ENCODE results near the gene EEIG1. TPM values are rescaled to one million over a fixed set of nuclear protein-coding genes. Genes with fewer than 3 reads are reported as not detected.
A peak's percentile ranks its signal among the peaks of the same experiment; 100 is the strongest.

EEIG1 gene
- total and polyA plus RNA-seq, 9 of the 15 experiments (the other 6 are each of a cell fraction or from before 2014, with no cell fraction given) = 0.17 to 16.7 (median 3.6) TPM

DNA sequence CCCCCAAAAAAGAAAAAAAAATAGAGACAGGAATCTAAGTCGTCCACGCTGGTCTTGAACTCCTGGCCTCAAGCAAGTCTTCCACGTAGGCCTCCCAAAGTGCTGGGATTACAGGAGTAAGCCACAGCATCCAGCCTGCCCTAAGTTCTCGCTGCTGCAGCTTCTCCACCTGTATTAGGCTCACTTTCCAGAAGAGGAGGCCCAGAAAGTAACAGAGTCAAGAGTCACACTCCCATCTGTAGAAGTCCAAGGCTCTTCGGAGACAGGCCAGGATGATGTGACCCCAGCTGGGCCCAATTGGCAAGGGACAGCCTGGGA lies 1.8 kb downstream of the EEIG1 start:
- H3K4me1 ChIP-seq (replicated peaks in 1 of 2; ENCODE audit: control insufficient read depth in 2 of 2, insufficient read depth in 2 of 2, low read length in 2 of 2) = peaks cover 44 to 72% of the 10 kb centered on the region in 2 experiments
- BruUV-seq (replicated peaks) = no TSS peak
- no peaks in the 10 kb centered on the region for H3K9me1 ChIP-seq (ENCODE audit: control insufficient read depth, insufficient read depth, low read length)
- ChIA-PET CTCF (ENCODE audit: low intra/inter-chr PET ratio) (no interaction called here), POLR2A (interaction anchor here (0.7 to 2.6 kb wide), 6 partner anchors 9 to 147 kb away, joined by 3 to 11 read pairs (median 3); no protein-coding TSS in a partner anchor)
- peaks cover 6% of the 10 kb centered on the region; the same call in 1 of the 3 replicates for H3K36me3 ChIP-seq (ENCODE audit: control insufficient read depth, insufficient read depth, low read length)
- no peaks in the 10 kb centered on the region for H3K9me3 ChIP-seq (replicated peaks; ENCODE audit: control insufficient read depth, insufficient read depth, low read depth, low read length)
- DNase-seq (ENCODE audit: extremely low read depth in 1 of 4, low spot score in 3 of 4) = no peak
- no peak for FAIRE-seq
- H3K4me2 ChIP-seq (ENCODE audit: insufficient read depth, low read length) = peak overlapping the region; percentile 74
- no peak overlapping the region for H2AFZ ChIP-seq (ENCODE audit: low read depth, low read length)
- peak overlapping the region; percentile 73 for H3K4me3 ChIP-seq
- TF ChIP-seq HIVEP1 (CRISPR knock-in tag; IDR thresholded peaks at IDR 0.05) (no peak), ZC3H4 (CRISPR knock-in tag; IDR thresholded peaks at IDR 0.05; ENCODE audit: borderline replicate concordance) (0 out of 2 replicates have a peak, but pooled peaks have one; percentile 50)
- H4K20me1 ChIP-seq (replicated peaks; ENCODE audit: control insufficient read depth, insufficient read depth, low read length) = peaks cover 53% of the 10 kb centered on the region
- no peak overlapping the region for H3K27ac ChIP-seq (ENCODE audit: extremely low read depth, low read depth, low read length)
- peaks cover 63% of the 10 kb centered on the region for H3K79me2 ChIP-seq (ENCODE audit: control insufficient read depth, insufficient read depth, low read length)
- H3K27me3 ChIP-seq (ENCODE audit: control insufficient read depth in 2 of 2, insufficient read depth in 2 of 2, low read length in 2 of 2) = no peaks in the 10 kb centered on the region
- WGBS (ENCODE audit: insufficient coverage, low coverage, missing lambda C conversion rate) = 43% methylated on average over 5 of the region's 5 CpGs
- H3K9ac ChIP-seq (ENCODE audit: insufficient read depth in 1 of 2, low read depth in 2 of 2, low read length in 2 of 2) = peak overlapping the region; percentile 53 to 90; a peak in 3 of 4 replicates
- in situ Hi-C loops (cut with MboI) (no loop called here), intact Hi-C loops (cut with micrococcal nuclease) (no loop called here)
- no peak for ATAC-seq

DNA sequence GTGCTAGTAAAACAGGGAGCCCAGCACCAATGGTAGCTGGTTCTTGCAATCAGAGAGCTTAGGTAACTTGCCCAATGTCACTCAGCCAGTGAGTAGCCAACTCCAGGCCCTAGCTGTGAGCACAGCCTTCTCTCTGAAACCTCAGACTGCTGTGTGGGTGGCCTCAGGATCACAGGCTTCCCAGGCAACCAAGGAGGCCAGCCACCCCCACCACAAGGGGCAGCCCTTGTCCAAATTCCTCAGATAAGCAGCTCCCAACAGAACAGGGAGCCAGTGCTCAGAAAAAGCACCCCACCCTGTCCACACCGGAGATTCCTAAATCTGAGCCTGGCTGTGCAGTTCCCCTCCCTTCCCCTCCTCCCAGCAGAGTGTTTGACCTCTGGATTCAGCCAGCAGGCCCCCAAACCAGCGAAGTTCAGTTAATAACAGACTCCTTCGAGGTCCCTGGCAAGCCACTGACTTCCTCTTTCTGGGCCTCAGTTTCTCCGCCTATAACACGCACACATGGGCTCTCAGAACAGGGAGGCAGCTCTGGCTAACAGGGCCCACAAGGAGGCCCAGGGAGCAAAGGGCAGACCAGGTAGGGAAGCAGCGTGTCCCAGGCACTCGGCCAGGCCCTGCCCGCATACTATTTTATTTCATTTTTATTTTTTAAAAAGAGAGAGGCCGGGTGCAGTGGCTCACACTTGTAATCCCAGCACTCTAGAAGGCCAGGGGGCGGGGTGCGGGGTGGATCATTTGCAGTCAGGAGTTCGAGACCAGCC lies 2.7 kb downstream of the EEIG1 start:
- Histone ChIP-seq H3K4me1 (replicated peaks in 1 of 2; ENCODE audit: control insufficient read depth in 2 of 2, insufficient read depth in 2 of 2, low read length in 2 of 2) (peaks cover 39 to 78% of the 10 kb centered on the region in 2 experiments), H3K9me3 (replicated peaks; ENCODE audit: control insufficient read depth, insufficient read depth, low read depth, low read length) (no peaks in the 10 kb centered on the region), H3K4me2 (ENCODE audit: insufficient read depth, low read length) (peak overlapping the region; percentile 48), H3K27me3 (ENCODE audit: control insufficient read depth in 2 of 2, insufficient read depth in 2 of 2, low read length in 2 of 2) (no peaks in the 10 kb centered on the region), H3K36me3 (ENCODE audit: control insufficient read depth, insufficient read depth, low read length) (peaks cover 6% of the 10 kb centered on the region; the same call in 1 of the 3 replicates), H3K27ac (ENCODE audit: extremely low read depth, low read depth, low read length) (peak overlapping the region; percentile 37; the same call in 2 of the 3 replicates), H2AFZ (ENCODE audit: low read depth, low read length) (no peak overlapping the region), H4K20me1 (replicated peaks; ENCODE audit: control insufficient read depth, insufficient read depth, low read length) (peaks cover 57% of the 10 kb centered on the region), H3K9ac (ENCODE audit: insufficient read depth in 1 of 2, low read depth in 2 of 2, low read length in 2 of 2) (peak overlapping the region; percentile 10 to 61; a peak in 3 of 4 replicates), H3K4me3 (peak overlapping the region; percentile 9; the same call in 1 of the 2 replicates), H3K79me2 (ENCODE audit: control insufficient read depth, insufficient read depth, low read length) (peaks cover 69% of the 10 kb centered on the region), H3K9me1 (ENCODE audit: control insufficient read depth, insufficient read depth, low read length) (no peaks in the 10 kb centered on the region)
- peak; percentile 30 for ATAC-seq
- BruUV-seq (replicated peaks) = no TSS peak
- DNase-seq (ENCODE audit: extremely low read depth in 1 of 4, low spot score in 3 of 4) = peak; percentile 52 to 81 (median 60)
- intact Hi-C loops (cut with micrococcal nuclease) = no loop called here
- in situ Hi-C loops (cut with MboI) = no loop called here
- peak; percentile 93 for FAIRE-seq
- WGBS (ENCODE audit: insufficient coverage, low coverage, missing lambda C conversion rate) = 50% methylated on average over 10 of the region's 12 CpGs
- CTCF ChIA-PET (ENCODE audit: low intra/inter-chr PET ratio) = no interaction called here
- POLR2A ChIA-PET = interaction anchor here (0.6 to 2.6 kb wide), 8 partner anchors 8 to 387 kb away, joined by 3 to 11 read pairs (median 3); no protein-coding TSS in a partner anchor
- TF ChIP-seq ZFX (CRISPR knock-in tag; IDR thresholded peaks at IDR 0.05) (0 out of 2 replicates have a peak, but pooled peaks have one; percentile 15), MAFK (IDR thresholded peaks at IDR 0.05; ENCODE audit: low read length) (no peak), KHSRP (IDR thresholded peaks at IDR 0.05) (no peak), PHF21A (IDR thresholded peaks at IDR 0.05; ENCODE audit: borderline replicate concordance, low read depth) (peak; percentile 64; the same call in 1 of the 2 replicates), HNRNPLL (IDR thresholded peaks at IDR 0.05; ENCODE audit: low read depth, low read length, poor library complexity, severe bottlenecking) (no peak), PYGO2 (tag; IDR thresholded peaks at IDR 0.05) (no peak), HMGXB4 (CRISPR knock-in tag; IDR thresholded peaks at IDR 0.05) (no peak), FOXA3 (CRISPR knock-in tag; conservative IDR thresholded peaks at IDR 0.05 in 1 of 2, IDR thresholded peaks at IDR 0.05 in 1 of 2) (no peak), NRF1 (conservative IDR thresholded peaks at IDR 0.05 in 1 of 2, IDR thresholded peaks at IDR 0.05 in 1 of 2) (no peak)
- TF ChIP-seq, protein P1, sequence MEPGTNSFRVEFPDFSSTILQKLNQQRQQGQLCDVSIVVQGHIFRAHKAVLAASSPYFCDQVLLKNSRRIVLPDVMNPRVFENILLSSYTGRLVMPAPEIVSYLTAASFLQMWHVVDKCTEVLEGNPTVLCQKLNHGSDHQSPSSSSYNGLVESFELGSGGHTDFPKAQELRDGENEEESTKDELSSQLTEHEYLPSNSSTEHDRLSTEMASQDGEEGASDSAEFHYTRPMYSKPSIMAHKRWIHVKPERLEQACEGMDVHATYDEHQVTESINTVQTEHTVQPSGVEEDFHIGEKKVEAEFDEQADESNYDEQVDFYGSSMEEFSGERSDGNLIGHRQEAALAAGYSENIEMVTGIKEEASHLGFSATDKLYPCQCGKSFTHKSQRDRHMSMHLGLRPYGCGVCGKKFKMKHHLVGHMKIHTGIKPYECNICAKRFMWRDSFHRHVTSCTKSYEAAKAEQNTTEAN (CRISPR knock-in tag; IDR thresholded peaks at IDR 0.05) = no peak

Data from K562 (cell line).